IPS-15b (cell line): ENCODE data around the gene BRD7.

Experiments
- H3K27me3 ChIP-seq: one replicate; pipeline ENCODE4 v1.6.1; 2013; ENCODE audit warnings: low read length; ENCODE audit not compliant: control insufficient read depth, insufficient read depth
- H3K36me3 ChIP-seq: one replicate; pipeline ENCODE4 v1.6.1; 2013; ENCODE audit warnings: low read length; ENCODE audit not compliant: control insufficient read depth, insufficient read depth
- H3K4me1 ChIP-seq: one replicate; pipeline ENCODE4 v1.6.1; 2013; ENCODE audit warnings: mild to moderate bottlenecking, low read length; ENCODE audit not compliant: control insufficient read depth, insufficient read depth
- H3K4me3 ChIP-seq: one replicate; pipeline ENCODE4 v1.5.1; 2013; ENCODE audit warnings: low read depth, low read length
- H3K9ac ChIP-seq: one replicate; pipeline ENCODE4 v1.6.1; 2013; ENCODE audit warnings: low read depth, mild to moderate bottlenecking, low read length
- H3K9me3 ChIP-seq: one replicate; pipeline ENCODE4 v1.6.1; 2013; ENCODE audit warnings: mild to moderate bottlenecking, low read length; ENCODE audit not compliant: control insufficient read depth, insufficient read depth

Gene BRD7

DNA sequence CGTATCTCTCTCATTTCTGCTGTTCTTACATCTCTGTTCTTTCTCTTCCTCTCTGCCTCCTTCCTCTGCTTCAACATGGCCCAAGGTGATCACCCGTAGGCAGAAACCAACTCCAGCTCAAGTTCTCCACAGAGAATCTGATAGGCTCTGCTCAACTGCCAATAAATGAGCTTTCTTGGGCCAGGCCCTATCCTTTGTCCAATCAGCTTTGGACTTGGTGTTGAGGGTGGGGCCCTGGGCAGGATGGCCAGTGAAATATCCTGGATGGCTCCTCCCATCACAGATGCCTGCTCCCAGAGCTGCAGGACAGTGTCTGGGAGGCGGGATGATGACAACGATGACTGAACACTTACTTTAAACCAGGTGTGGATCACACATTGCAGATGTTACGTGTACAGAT, 17.4 kb upstream of the BRD7 start:
- Histone ChIP-seq H3K4me1 (no peaks in the 10 kb centered on the region), H3K9ac (no peak overlapping the region), H3K9me3 (no peaks in the 10 kb centered on the region), H3K36me3 (no peaks in the 10 kb centered on the region), H3K4me3 (no peak overlapping the region), H3K27me3 (no peaks in the 10 kb centered on the region)

DNA sequence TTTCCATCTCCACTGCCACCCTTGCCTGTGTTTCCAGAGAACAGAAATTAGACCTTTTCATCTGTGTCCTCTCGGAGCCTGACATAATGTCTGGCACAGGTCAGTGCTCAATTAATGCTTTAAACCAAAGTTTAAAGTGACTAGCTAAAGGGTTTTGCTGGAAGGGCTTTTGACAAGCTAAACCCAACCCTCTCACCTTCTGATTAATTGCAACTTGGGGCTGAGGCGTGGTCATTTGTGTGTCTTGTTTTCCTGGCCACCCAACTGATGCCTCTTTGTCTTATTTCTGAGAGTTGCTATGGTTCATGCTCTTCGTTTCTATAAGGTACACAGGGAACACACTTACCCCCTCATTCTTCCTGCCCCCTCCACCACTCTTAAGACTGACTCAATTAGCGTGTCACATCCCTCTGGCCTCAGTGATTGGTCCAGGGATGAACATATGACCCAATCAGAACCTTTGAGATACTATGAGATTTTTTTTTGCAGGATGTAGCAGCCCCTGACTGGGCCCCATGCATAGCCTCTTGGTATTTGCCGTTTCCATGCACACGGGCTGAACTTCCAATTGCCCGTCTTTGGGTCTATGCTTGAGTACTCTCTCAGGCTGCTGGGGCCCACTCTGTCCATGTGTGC, 15.8 kb upstream of the BRD7 start:
- no peak overlapping the region for H3K9ac ChIP-seq
- H3K9me3 ChIP-seq: no peaks in the 10 kb centered on the region
- no peak overlapping the region for H3K4me3 ChIP-seq
- no peaks in the 10 kb centered on the region for H3K36me3 ChIP-seq
- no peaks in the 10 kb centered on the region for H3K27me3 ChIP-seq
- no peaks in the 10 kb centered on the region for H3K4me1 ChIP-seq

DNA sequence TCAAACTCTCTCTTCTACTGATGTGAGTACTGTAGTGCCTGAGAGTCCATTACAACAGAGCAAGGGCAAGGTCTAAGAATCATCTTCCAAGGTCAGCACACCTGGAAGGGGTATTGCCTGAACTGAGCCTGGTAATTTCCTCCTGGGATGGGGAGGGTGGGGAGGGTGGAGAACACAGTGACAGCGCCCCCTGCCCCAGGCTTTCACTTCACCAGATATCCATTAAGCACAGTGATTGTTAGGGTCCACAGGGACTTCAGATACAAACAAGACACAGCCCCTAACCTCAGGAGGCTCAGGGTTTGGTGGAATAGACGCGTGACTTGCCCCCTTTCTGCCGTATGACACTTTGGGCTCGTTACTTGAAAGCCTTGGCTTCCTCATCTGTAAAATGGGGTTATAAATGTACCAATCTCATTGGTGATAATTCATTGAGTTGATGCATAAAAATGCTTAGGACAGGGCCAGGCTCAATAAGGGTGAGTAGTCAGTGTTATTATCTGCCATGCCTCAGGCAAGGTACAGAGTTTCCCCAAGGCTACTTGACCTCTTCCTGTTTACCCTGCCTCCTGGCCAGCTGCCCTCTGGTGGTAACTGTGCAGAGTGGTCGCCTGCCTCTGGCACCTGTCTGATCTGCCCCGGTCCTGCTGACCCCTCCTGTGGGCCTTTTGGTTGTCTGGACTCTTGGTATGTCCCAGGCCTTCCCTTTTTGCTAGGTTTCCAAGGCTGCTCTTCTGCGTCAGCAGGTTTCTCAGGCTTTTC, 13.1 kb upstream of the BRD7 start:
- no peaks in the 10 kb centered on the region for H3K4me1 ChIP-seq
- no peaks in the 10 kb centered on the region for H3K9me3 ChIP-seq
- no peaks in the 10 kb centered on the region for H3K27me3 ChIP-seq

DNA sequence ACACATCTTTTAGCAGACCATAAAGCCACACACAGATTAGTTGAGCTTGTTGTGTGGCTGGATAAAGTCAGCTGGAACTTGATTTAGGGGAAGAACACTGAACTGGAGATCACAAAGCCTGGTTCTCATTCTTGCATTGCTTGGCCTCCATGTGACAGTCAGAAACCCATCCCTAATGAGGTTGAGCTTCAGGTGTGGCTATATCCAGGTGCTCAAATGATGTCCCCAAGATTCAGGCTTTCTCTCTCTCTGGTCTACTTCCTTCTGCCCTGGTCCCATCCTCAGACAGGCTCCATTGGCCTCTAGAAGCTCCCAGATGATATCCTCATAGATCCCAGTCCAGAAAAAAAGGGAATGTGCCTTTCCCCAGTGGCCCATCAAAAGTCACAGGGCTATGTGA, 9.6 kb upstream of the BRD7 start:
- Histone ChIP-seq H3K27me3 (no peaks in the 10 kb centered on the region), H3K9me3 (no peaks in the 10 kb centered on the region), H3K4me1 (peaks cover 2% of the 10 kb centered on the region), H3K36me3 (no peaks in the 10 kb centered on the region), H3K9ac (no peak overlapping the region), H3K4me3 (no peak overlapping the region)

More for the DNA sequence above, 13.1 kb upstream of the BRD7 start:
- Histone ChIP-seq H3K4me3 (no peak overlapping the region), H3K36me3 (no peaks in the 10 kb centered on the region), H3K9ac (no peak overlapping the region)

DNA sequence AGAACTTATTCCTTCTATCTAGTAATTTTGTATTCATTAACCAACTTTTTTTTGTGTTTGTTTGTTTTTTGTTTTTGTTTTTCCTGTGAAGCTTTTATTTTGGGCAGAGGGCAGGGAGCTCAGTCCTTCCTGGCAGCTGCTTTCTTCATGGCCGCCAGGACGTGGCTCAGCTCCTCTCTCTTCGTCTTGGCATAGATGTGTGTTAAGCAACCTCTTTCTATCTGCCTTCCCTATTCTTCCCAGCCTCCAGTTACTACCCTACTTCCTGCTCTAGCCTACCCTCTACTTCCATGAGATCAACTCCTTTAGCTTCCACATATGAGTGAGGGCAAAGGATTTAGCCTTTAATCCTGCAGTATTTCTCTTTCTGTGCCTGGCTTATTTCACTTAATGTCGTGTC, 8.2 kb upstream of the BRD7 start:
- peaks cover 2% of the 10 kb centered on the region for H3K4me1 ChIP-seq
- H3K4me3 ChIP-seq: no peak overlapping the region
- no peaks in the 10 kb centered on the region for H3K27me3 ChIP-seq

DNA sequence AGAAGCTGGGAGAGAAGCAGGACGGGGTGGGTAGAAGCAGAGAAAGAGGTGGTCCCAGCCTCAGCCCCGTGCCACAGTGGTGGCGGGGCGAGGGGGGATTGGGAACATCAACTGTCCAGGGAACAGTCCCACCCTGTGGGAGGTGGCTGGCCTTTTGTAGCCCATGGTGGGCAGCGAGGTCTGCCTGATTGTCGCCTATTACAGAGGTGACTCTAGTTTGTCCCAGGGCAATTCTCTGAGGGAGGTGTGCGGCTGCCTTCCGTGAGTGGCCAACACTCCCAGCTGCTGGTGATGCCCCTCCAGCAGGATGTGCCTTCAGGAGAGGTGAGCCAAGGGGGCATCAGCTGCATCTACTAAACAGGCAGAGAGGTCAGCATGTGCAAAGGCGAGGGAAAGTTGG, 5.0 kb upstream of the BRD7 start:
- H3K36me3 ChIP-seq: no peaks in the 10 kb centered on the region
- no peaks in the 10 kb centered on the region for H3K9me3 ChIP-seq
- peaks cover 2% of the 10 kb centered on the region for H3K4me1 ChIP-seq
- H3K9ac ChIP-seq: no peak overlapping the region
- H3K27me3 ChIP-seq: no peaks in the 10 kb centered on the region
- H3K4me3 ChIP-seq: no peak overlapping the region

More for the DNA sequence above, 8.2 kb upstream of the BRD7 start:
- Histone ChIP-seq H3K9ac (no peak overlapping the region), H3K36me3 (no peaks in the 10 kb centered on the region), H3K9me3 (no peaks in the 10 kb centered on the region)

DNA sequence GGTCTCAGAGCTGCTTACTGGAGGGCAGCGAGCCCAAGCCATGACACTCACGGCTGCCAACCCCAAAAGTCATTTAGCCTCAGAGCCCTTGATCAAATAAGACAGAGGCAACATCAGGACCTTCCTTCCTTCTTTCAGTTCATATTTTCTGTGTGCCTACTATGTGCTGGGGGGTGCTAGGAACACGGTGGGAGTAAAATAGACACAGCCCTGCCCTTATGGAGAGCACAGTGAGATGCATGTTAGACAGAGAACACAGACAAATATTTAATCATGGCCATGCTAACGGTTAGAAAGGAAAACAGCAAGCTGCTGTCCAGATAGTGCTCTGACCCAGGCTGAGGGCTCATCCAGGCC, 4.5 kb upstream of the BRD7 start:
- Histone ChIP-seq H3K4me1 (peaks cover 2% of the 10 kb centered on the region), H3K9me3 (no peaks in the 10 kb centered on the region), H3K36me3 (no peaks in the 10 kb centered on the region), H3K4me3 (no peak overlapping the region), H3K9ac (no peak overlapping the region), H3K27me3 (no peaks in the 10 kb centered on the region)

DNA sequence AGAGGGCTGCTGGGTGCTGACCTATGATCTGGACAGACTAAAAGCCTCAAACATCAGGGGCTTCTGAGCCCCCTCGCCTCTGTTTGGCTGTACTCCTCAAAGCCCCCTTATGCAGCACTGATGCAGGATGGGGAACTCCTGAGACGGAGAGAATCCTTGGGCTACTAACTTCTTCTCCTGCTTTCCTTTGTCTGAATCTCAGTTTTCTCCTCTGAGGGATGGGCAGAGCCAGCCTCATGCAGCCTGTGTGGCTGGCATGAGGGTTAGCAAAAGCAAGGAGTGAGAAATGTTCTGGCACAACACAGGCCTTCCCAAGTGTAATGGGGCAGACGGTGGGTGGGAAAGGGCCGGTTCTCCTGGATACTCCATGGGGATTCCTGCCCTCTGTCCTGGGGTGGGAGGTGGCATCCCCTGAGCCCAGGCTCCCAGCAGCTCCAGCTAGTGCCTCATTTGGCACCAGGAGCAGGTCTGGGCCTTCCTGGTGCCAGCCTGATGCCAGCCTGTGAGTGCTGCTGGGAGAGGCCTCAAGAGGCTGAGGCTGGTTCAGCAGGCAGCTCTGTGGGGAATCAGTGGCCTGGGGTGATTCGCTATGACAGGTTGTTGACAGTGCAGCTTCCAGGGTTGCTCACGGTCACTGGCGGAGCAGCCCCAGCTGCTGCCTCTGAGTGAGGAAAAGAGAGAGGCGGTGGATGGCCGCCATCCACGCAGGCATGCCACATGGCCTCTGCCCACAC, 4.0 kb upstream of the BRD7 start:
- Histone ChIP-seq H3K4me3 (no peak overlapping the region), H3K4me1 (peaks cover 2% of the 10 kb centered on the region), H3K27me3 (no peaks in the 10 kb centered on the region), H3K9me3 (no peaks in the 10 kb centered on the region), H3K36me3 (no peaks in the 10 kb centered on the region), H3K9ac (no peak overlapping the region)

DNA sequence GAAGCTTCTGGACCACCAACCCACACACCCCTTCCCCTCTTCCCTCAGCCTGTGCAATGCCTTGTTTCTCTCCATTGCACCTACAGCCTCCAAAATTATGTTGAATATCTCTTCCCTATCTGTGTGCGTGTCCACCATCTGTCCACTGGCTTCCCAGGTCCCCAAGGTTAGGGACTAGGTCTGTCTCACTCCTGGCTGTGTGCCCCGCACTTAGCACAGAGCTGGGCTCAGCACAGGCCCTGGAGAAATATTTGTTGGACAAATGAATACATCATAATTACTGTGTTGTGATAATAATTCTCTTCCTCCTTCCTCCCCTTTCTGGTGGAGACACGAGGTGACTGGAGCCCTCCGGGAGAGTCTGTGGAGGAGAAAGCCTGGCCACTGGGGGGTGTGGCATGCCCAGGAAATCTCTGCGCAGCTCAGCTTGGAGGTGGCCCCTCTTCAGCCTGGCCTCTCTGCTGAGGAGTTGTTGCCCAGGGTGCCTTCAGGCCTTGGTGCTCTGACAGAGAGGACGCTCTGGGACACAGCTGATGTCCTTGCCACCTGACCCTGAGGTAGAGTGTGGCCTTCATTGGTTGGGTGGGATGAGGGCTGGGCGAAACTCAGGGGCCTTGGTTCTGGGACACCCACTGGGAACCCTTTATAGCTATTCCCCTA, 3.3 kb upstream of the BRD7 start:
- Histone ChIP-seq H3K9ac (no peak overlapping the region), H3K4me1 (peaks cover 5% of the 10 kb centered on the region), H3K27me3 (no peaks in the 10 kb centered on the region), H3K9me3 (no peaks in the 10 kb centered on the region), H3K4me3 (no peak overlapping the region), H3K36me3 (no peaks in the 10 kb centered on the region)

DNA sequence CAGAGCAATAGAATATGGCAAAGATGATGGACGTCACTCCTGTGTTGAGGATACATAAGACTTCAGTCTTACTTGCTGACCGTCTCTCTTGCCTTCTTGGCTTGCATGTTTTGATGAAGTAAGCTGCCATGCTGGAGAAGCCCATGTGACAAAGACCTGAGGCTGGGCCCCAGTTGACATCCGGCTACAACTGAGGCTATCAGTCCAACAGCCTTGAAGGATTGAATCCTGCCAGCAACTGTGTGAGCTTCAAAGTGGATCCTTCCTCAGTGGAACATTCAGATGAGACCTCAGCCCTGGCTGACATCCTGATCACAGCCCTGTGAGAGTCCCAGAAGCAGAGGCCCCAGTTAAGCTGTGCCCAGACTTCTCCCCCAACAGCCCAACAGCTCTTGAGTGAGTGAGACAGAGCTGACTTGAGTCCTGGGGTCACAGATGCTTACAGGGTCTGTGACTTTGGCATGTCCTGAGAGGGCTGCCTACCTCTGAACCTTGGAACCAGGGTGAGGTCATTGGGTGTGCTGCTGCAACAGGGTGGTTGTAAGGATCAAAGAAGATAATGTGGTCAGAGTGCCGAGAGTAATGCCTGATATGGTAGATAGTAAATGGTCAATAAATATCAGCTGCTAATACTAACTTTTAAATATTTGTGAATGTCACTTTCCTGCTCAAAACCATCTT, 2.4 kb upstream of the BRD7 start:
- Histone ChIP-seq H3K9ac (no peak overlapping the region), H3K4me3 (no peak overlapping the region), H3K9me3 (no peaks in the 10 kb centered on the region), H3K27me3 (no peaks in the 10 kb centered on the region), H3K36me3 (peaks cover 3% of the 10 kb centered on the region), H3K4me1 (peaks cover 5% of the 10 kb centered on the region)

DNA sequence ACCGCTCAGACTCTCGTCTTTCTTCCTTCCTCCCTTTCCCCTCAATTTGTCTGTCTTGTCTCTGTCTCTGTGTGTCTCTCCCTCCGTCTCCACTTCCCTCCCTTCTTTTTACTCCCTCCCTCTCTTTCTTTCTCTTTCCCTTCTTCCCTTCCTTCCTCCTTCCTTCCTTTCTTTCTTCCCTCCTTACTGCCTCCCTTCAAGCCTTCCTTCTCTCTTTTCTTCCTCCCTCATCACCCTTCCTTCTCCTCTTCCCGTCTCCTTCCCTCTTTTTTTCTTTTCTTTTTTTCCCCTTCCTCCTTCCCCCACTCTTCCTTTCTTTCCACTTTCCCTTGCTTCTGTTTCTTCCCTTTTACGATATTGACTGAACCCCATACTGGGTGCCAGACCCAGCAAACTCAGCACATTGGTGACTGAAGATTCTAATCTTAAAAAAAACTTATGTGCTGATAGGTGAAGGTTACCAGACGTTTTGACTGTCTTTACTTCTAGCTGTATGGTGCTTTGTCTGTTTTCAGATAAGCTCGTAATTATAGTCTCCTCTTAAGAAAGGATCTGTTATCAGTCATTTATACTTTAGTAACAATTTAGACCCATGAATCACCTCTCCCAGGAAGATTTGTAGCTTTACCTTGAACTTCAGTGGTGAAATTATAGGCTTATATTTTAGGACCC, 481 bp upstream of the BRD7 start:
- peaks cover 3% of the 10 kb centered on the region for H3K36me3 ChIP-seq
- no peak overlapping the region for H3K9ac ChIP-seq
- peak overlapping the region; percentile 48 for H3K4me3 ChIP-seq
- H3K4me1 ChIP-seq: peaks cover 3% of the 10 kb centered on the region
- no peaks in the 10 kb centered on the region for H3K27me3 ChIP-seq
- no peaks in the 10 kb centered on the region for H3K9me3 ChIP-seq
